Breast epithelium (tissue), 4 donors: ENCODE results near the gene FAM53A. TPM values are rescaled to one million over a fixed set of nuclear protein-coding genes. Genes with fewer than 3 reads are reported as not detected.

Experiments
- DNase-seq, 2 donors: peaks; one replicate each; pipeline ENCODE4 v3.0.0-alpha.2; 2019; ENCODE audit warnings: low spot score in 2 of 2
- H3K27ac ChIP-seq, 2 donors: fragments of 200-600 bp; sonication (generic) in 1 of 2; one replicate each; pipeline ENCODE4 v1.5.1; 2016 to 2019; ENCODE audit warnings: mild to moderate bottlenecking in 1 of 2
- H3K27me3 ChIP-seq, 2 donors: fragments of 200-600 bp; sonication (generic) in 1 of 2; one replicate each; pipeline versions ENCODE4 v1.5.1 to v1.6.0; 2017 to 2019; ENCODE audit warnings: control low read depth in 1 of 2, mild to moderate bottlenecking in 1 of 2
- H3K36me3 ChIP-seq: fragments of 200-600 bp; one replicate; pipeline ENCODE4 v1.5.1; 2019
- H3K4me1 ChIP-seq, 2 donors: fragments of 200-600 bp; sonication (generic); one replicate each; pipeline ENCODE4 v1.5.1; 2016 to 2019; ENCODE audit warnings: control low read depth in 1 of 2
- H3K4me3 ChIP-seq, 3 donors: fragments of 200-600 bp; sonication (generic); 1 replicate in 2 of 3; 2 replicates in 1 of 3; pipeline ENCODE4 v1.5.1; 2016 to 2019; ENCODE audit warnings: mild to moderate bottlenecking in 3 of 3, moderate library complexity in 2 of 3
- H3K9me3 ChIP-seq, 2 donors: fragments of 200-600 bp; sonication (generic) in 1 of 2; one replicate each; pipeline ENCODE4 v1.5.1; 2016 to 2019; ENCODE audit warnings: control low read depth in 1 of 2
- POLR2A ChIP-seq: fragments of 450-650 bp; IDR thresholded peaks from one replicate; pipeline ENCODE4 v1.6.1; 2016; ENCODE audit warnings: antibody characterized with exemption, mild to moderate bottlenecking, moderate library complexity
- POLR2AphosphoS5 ChIP-seq, 3 donors: sonication (generic); formaldehyde crosslinking; IDR thresholded peaks; one replicate each; pipeline ENCODE4 v1.6.1; 2017; ENCODE audit warnings: antibody characterized with exemption in 3 of 3
- intact Hi-C: fragments of 100-400 bp; cut with DNase I; formaldehyde crosslinking; loops from one replicate; pipeline ENCODE4 v1.15.1; 2023; ENCODE audit warnings: low total_unique reads
- total RNA-seq, 3 donors: library from RNA; depleted of rRNA; stranded (reverse); fragments of >200 nt; gene quantifications; one replicate each; pipeline ENCODE4 v1.1.0, GENCODE V29; 2016
- TF ChIP-seq, protein P1 (sequence below), 3 donors: fragments of 450-650 bp; IDR thresholded peaks; one replicate each; pipeline ENCODE4 v1.5.1; 2016 to 2017; ENCODE audit warnings: antibody characterized with exemption in 3 of 3, mild to moderate bottlenecking in 3 of 3, moderate library complexity in 3 of 3

The FAM53A gene, protein sequence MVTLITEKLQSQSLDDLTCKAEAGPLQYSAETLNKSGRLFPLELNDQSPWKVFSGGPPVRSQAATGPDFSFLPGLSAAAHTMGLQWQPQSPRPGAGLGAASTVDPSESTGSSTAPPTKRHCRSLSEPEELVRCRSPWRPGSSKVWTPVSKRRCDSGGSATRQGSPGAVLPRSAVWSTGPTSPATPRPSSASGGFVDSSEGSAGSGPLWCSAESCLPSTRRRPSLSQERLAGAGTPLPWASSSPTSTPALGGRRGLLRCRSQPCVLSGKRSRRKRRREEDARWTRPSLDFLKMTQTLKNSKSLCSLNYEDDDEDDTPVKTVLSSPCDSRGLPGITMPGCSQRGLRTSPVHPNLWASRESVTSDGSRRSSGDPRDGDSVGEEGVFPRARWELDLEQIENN
- total RNA-seq, result 1 to 10 TPM; 3.7 to 7.2 (median 4.6) TPM

- H3K4me1 ChIP-seq, result no peaks in the 10 kb centered on the region
- no peaks in the 10 kb centered on the region for H3K36me3 ChIP-seq
- H3K4me3 ChIP-seq, result peak within 1 kb of the TSS; percentile 61 to 81 (median 74)
- H3K9me3 ChIP-seq, result no peaks in the 10 kb centered on the region
- intact Hi-C loops, result no loop called here
- TF ChIP-seq POLR2A, result no peak
- TF ChIP-seq, protein P1, sequence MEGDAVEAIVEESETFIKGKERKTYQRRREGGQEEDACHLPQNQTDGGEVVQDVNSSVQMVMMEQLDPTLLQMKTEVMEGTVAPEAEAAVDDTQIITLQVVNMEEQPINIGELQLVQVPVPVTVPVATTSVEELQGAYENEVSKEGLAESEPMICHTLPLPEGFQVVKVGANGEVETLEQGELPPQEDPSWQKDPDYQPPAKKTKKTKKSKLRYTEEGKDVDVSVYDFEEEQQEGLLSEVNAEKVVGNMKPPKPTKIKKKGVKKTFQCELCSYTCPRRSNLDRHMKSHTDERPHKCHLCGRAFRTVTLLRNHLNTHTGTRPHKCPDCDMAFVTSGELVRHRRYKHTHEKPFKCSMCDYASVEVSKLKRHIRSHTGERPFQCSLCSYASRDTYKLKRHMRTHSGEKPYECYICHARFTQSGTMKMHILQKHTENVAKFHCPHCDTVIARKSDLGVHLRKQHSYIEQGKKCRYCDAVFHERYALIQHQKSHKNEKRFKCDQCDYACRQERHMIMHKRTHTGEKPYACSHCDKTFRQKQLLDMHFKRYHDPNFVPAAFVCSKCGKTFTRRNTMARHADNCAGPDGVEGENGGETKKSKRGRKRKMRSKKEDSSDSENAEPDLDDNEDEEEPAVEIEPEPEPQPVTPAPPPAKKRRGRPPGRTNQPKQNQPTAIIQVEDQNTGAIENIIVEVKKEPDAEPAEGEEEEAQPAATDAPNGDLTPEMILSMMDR (IDR thresholded peaks at IDR 0.05), result peak in 1 of 3 donors; percentile 14
- peak within 1 kb of the TSS; percentile 78 to 80 for H3K27ac ChIP-seq
- DNase-seq, result peak in 1 of 2 donors; percentile 89
- no peaks in the 10 kb centered on the region for H3K27me3 ChIP-seq
These were observed at the start of gene FAM53A for GRCh38 chr4:1683736-1684505. TSS of gene FAM53A (minus strand) at chr4:1684313. CDS start at chr4:1668741, 15,572 bp downstream.

- Histone ChIP-seq H3K27me3 (no peaks in the 10 kb centered on the region), H3K27ac (no peak overlapping the region), H3K4me1 (no peaks in the 10 kb centered on the region), H3K9me3 (peaks cover 1 to 2% of the 10 kb centered on the region in 2 donors), H3K36me3 (no peaks in the 10 kb centered on the region), H3K4me3 (no peak overlapping the region)
- DNase-seq, result no peak
- TF ChIP-seq POLR2A (no peak), POLR2AphosphoS5 (IDR thresholded peaks at IDR 0.05) (no peak)
- TF ChIP-seq, protein P1 (IDR thresholded peaks at IDR 0.05), result no peak
- intact Hi-C loops, result no loop called here
These were observed 48.8 kb upstream of the FAM53A start for GRCh38 chr4:1732911-1733310.

DNA sequence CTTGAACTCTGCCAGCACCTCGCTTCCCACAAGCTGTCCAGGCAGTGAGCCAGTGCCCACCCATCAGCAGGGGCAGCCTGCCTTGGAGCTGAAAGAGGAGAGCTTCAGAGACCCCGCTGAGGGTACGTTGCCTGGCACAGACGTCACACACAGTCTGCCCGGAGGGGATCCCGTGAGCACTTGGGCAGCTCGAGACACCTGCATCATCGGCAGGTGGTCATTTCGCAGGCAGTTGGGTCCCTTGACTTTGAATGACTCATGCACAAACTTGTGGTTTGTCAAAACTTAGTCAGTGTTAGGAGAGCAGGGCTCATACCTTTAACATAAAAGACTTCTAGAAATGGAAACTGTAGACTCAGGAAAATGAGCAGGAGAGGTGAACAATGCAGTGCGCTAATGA, 47.1 kb upstream of the FAM53A start:
- H3K9me3 ChIP-seq, result no peaks in the 10 kb centered on the region
- TF ChIP-seq, protein P1 (IDR thresholded peaks at IDR 0.05), result no peak
- TF ChIP-seq POLR2A (no peak), POLR2AphosphoS5 (IDR thresholded peaks at IDR 0.05) (no peak)
- H3K4me1 ChIP-seq, result no peaks in the 10 kb centered on the region
- H3K4me3 ChIP-seq, result no peak overlapping the region
- H3K36me3 ChIP-seq, result no peaks in the 10 kb centered on the region
- H3K27ac ChIP-seq, result no peak overlapping the region
- intact Hi-C loops, result no loop called here
- H3K27me3 ChIP-seq, result no peaks in the 10 kb centered on the region
- no peak for DNase-seq

DNA sequence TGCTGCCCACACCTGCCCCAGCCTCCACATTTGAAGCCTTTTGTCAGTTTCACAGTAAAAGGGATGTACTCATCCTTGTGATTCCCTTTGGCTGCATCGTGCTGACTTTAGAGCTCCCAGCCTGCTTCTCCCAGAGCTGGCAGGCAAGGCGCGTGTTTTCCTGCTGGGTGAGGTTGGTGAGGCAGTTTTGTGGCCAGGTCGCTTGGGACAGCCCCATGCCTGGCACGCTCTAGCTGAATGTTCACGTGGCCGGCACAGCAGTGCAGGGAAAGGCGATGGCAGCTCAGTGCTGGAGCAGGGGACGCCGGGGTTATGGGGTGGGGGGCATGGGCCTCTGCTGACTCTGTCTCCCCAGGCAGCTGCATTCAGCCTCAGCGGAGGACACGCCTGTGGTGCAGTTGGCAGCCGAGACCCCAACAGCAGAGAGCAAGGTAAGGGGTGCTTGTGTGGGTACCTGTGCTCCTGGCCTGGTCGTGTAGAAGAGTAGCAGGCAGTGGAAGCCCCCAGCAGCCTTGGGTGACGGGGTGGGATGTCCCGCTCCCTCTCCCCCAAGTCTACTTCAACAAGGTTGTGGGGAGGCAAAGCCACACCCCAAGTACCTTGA, 46.5 kb upstream of the FAM53A start:
- Histone ChIP-seq H3K36me3 (no peaks in the 10 kb centered on the region), H3K9me3 (no peaks in the 10 kb centered on the region), H3K27ac (no peak overlapping the region), H3K4me1 (no peaks in the 10 kb centered on the region), H3K27me3 (no peaks in the 10 kb centered on the region), H3K4me3 (no peak overlapping the region)
- TF ChIP-seq, protein P1 (IDR thresholded peaks at IDR 0.05), result no peak
- no peak for TF ChIP-seq POLR2AphosphoS5 (IDR thresholded peaks at IDR 0.05)
- no peak for TF ChIP-seq POLR2A
- intact Hi-C loops, result no loop called here
- DNase-seq, result no peak
